HG02973 (cell line): ENCODE results near the gene IQSEC1.

Experiments used
- ATAC-seq: cut with Tn5 transposase; IDR thresholded peaks from one replicate; pipeline ENCODE4 v1.9.1; 2021; ENCODE audit warnings: moderate library complexity; ENCODE audit not compliant: unreplicated experiment

The IQSEC1 gene

DNA sequence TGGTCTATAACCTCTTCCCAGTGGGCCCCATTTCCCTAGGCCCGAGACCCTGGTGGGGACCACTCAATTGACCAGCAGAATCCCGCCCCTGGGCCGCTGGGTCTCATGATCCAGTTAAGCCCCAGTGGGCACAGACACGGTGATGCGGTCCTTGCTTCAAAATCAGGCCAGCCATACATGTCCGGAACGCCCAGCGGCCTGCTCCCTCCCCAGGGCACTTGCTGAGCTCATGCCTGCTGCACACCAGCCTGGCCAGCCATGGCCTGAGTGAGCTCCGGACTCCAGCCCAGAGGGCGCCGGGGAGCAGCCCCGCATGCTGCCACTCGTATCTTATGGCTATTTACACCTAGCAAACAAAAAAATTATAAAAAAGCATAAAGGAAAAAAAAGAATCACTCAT is 34.4 kb upstream of the IQSEC1 start:
- ATAC-seq: no peak

DNA sequence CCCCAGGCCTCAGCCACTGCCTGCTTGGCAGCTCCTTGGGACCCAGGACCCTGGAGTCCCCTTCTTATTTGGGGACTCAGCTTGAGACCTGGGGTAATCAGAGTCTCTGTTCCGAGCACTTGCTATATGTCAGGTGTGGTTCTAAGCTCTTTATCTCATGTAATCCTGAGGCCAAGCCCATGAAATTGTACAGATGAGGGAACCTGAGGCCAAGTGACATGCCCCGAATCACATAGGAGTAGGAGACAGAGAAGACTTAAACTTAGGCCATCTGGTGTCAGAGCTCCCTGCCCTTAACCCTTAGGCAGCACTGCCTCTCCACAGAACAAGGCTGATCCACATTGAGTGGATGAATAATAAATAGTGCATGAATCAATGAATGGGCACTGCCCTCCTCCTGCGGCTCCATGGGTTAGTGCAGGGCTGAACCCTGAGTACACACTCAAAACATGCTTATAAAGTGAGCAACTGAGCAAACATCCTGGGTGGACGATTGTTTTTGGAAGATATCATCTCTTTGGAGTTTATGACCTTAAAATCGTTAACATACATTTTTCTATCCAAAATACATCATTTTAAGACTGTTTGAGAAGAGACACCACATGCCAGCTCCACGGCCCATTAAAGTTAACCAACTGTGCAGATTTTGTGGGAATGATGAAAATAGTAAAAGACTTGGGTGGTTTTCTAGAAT is 33.2 kb upstream of the IQSEC1 start:
- ATAC-seq: no peak

- ATAC-seq: no peak
Observed at GRCh38 chr3:13105896-13106250, 32.6 kb upstream of the IQSEC1 start.

DNA sequence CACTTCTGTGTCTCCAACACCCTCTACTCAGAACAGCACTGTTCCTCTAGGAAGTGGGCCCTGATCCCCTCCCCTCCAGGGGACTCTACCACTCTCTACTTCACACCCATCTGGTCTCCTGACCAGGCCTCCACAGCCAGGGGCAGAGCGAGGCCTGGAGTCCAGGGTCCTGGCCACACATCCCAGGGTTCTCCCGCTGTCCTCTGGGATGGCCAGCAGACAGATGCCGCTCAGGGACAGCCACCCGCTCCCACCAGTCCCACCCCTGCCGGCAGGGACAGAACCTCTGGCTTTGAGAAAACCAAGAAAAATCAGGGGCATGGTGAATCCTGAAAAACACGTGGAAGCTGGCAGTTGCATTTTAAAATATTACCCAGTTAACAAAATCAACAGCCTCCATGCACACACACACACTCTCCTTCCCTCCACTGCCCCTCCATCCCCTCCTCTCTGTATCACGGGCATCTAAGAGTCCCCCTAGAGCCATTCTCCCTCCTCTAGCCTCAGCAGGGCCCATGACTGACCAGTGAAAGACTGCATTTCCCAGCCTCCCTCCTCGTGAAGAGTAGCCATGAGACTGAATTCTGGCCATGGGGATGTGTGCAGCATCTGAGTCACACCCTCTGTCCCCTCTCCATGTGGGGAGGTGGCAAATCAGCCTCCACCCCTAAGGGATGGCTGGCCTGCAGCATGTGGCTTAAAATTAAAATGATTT is 32.1 kb upstream of the IQSEC1 start:
- no peak for ATAC-seq

DNA sequence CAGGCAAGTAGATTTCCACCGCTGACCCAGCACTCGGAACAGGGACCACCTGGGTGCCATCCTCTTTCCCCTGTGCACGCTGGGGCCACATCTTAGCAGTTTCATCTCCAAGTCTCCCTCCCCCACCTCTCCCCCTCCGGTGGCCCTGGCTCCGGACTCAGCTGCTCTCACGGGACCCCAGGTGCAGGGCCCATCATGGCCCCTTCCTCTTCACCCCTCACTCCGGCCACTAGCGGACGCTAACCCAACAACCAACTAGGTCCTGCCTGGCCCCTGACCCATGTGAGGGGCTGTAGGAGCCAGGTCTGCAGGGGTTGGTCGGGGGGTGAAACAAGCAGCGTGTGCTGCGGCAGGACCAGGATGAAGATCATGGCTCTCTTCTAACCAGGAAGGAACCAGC is 31.3 kb upstream of the IQSEC1 start:
- no peak for ATAC-seq

DNA sequence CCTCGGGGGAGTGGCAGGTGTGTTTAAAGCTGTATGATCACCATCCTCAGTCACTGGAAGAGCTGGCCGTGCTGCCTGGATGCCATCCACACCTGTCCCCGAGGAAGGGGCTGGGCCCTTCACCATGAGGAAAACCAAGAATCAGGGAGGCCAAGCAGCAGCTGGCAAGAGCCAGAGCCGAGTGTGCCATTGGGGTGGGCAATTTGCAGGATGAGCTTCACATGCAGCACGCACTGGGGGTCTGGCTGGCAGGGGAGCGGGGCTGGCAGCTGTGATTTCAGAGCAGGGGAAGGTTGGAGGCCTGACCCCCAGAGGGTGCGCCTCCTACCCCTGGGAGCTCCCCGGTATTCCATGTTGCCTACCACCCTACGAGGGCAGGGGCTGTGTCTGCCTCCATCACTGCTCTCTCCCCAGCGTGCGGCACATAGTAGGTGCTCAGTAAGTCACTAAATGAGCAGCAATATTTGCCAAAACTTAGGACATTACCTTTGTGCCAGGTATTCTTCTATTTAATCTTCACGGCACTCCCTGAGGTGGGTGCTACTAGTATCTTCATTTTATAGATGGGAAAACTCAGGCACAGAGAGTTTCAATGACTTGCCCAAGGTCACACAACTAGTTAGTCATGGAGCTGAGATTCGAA is 30.3 kb upstream of the IQSEC1 start:
- no peak for ATAC-seq

DNA sequence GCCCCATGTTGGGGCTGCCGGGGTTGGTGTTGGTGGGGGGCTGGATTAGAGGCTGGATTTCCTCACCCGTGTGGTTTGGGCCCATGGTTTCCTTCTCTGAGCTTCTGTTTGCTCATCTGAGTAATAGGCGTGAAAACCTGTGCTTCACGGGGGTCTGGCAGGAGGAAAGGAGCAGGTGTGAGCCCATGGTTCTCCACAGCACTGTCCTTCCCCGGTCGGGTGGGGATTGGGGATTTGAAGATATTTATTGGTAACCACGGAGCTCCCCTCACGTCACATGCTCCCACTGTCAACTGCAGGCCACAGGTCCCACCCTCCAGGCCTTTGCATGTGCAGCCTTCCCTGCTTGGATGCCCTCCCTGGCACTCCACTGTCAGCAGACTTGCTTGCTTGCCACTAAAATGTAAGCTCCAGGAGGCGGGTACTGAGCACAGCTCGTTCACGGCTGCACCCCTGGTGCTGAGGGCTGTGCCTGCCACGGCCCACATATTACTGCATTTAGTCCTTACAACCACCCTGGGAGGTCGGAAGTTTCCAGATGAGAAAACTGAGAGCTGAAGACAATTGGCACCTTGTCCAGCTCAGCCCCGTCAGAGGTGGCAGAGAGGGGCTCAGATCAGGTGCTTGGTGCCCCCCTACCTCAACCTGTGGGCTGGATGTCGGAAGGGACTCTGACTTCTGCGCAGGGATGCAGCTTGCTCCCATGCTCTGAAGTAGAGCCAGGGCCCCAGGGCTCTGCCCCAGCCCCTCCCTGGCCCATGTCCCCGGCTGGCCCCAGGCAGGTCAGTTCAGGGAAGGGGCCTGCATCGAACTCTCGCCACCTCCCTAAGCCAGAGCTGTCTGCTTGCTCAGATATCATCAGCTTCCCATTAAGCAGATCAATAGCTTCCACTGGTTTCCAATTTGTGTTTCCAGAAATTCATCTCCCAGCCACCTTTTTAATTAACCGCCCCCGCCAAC is 29.4 kb upstream of the IQSEC1 start:
- no peak for ATAC-seq

- no peak for ATAC-seq
Observed at GRCh38 chr3:13099707-13100106, 26.5 kb upstream of the IQSEC1 start.

- ATAC-seq: no peak
Observed at GRCh38 chr3:13098192-13098988, 25.2 kb upstream of the IQSEC1 start.

- ATAC-seq: no peak
Observed at GRCh38 chr3:13096356-13096755, 23.1 kb upstream of the IQSEC1 start.

DNA sequence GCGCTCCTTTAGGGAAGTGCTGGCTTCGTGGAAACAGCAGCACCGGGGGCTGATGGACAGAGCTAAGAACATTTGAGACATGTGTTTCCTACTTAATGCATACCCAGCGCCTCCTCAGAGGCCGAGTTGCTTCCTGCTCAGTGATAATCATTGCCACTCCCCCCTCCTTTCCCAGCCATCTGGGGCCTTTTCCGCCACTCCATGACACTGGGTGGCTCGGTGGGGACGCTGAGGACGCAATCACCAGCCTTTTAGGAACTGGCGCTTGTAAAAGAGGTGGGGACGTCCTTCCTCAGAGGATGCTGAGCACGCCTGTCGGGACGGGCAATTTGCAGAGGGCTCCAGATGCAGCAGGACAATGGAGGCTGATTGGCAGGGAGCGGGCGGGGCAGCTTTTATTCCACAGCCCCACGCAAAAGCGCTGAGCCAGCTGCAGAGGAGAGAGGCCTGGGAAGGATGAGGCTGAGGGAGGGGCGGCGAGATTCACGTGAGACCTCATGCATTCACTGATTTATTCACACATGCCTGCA is 22.2 kb upstream of the IQSEC1 start:
- ATAC-seq: no peak

DNA sequence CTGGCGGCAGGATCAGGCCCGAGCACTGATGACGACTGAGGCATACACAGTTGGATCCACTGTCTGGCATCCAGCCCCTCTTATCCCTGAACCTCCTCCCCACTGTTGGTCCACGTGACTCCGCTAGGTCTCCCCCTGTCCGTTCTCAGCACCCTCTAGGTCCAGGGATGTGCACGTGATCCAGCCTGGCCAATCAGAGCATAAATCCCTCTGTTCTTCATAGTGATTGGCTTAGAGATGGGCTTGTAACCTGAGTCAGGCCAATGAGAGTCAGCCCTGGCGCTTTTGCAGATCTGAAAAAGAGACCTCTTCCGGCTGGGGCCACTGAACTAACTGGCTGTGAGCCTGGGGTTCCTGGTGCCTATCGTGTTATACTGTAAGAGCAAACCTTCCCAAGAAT is 20.5 kb upstream of the IQSEC1 start:
- ATAC-seq: no peak

- no peak for ATAC-seq
Observed at GRCh38 chr3:13092621-13093617, 19.7 kb upstream of the IQSEC1 start.

DNA sequence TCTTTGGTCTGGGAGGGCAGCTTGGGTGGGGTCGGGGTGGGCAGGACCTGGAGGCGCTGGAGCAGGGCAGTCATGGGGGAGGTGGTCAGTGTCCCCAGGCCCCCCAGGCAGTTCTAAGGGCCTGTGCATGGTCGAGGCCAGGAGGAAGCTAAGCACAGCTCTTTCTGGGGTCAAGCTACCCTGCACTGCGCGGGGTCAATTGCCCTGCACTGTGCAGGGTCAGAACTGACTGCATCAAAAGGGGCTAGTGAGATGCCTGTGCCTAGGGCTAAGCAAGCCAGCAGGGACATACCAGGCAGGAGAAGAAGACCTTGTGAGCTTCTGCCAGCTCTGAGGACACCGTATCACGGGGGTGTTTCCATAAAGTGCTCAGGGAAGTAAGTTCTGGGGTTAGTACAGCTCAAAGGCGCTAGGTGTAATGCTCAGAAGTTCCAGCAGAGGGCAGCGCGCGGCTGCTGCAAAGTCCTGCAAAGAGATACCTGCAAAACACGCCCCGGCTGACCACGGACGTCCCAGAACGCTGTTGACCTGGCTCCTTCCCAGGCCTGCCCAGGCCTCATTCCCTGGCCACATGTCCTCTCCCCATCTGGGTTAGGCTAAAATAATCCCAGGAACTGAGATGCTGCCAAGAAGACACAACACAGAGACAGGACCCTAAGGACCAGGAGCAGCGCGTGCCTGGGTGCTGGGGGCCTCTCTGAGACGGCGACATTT is 18.8 kb upstream of the IQSEC1 start:
- ATAC-seq: peak; percentile 58

DNA sequence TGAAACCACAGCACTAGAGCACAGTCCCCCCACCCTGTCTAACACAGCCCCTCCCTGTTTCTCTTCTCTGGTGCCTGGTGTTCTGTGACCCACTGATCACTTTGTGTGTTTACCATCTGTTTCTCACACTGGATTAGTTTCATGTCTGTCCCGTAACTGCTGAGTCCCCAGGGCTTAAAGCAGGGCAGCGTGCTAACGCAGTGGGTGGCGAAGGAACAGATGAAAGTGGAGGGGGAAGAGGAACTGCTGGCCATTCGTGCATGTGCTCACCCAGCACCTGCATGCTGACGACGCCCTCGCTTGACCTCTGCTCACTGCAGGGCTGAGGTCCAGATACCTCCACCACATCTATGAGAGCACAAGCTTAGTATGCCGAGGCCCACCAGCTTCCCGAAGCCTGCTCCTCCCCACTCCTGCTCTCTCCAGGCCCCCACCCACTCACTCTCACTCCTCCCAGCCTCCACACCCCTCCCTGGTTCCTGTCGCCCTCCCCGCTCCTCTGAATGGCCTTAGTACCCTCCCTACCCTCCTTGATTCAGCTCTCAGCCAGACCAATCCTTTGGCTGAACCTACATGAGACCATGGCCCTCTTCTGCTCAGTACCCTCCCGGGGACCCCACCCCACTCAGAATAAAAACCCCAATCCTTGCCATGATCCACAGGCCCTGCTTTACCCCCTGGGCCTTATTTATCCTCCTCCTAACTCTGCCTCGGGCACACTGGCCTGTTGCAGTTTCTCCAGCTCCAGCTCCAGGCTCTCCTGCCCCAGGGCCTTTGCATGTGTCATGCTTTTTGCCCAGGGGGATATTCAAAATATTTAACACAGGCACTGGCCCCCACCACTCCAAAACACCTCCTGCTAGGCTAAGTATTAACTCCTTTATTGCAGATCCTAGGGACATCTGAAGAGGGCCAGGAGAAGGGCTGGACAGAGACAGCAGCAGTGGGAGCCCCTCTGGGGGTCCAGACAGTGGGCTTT is 15.1 kb upstream of the IQSEC1 start:
- no peak for ATAC-seq

DNA sequence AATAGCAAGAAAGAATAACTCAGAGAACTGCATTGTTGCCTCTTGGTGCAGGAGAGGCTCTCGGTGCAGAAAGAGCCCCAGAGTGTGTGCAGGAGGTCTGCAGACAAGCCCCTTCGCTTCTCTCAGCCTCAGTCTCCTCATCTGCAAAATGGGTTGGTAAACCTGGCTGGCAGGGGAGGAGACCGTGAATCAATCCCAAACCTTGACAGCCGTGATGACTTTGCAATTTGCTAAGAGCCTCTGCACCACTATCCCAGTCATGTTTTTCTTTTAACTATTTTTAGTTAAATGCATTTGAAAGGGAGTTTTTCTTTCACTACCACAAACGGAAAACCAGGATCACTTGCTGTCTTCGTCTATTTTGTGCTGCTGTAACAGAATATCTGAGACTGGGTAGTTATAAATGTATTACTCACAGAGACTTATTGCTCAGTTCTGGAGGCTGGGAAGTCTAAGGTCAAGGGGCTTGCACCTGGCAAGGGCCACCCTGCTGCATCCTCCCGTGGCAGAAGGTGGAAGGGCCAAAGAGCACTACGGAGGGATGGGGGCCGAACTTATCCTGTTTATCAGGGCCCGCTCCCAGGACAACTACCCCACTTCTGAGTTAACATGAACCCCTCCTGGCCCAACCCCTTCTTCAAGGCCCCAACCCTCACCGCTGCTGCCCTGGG is 14.2 kb upstream of the IQSEC1 start:
- ATAC-seq: no peak
